Neural cell (in vitro differentiated cells): Measurements from ENCODE around the gene ZNF862. TPM values are rescaled to one million over a fixed set of nuclear protein-coding genes. Genes with fewer than 3 reads are reported as not detected.

ENCODE experiments used
- H2AFZ ChIP-seq: fragments of 200-600, 300-800 bp; sonication (generic), shearing (Covaris generic); 2 replicates; pipeline ENCODE4 v1.6.0; 2014; ENCODE audit warnings: low read depth, mild to moderate bottlenecking, antibody characterized with exemption, low read length, moderate library complexity
- H3F3A ChIP-seq: fragments of 200-600 bp; shearing (Covaris generic); 2 replicates; pipeline ENCODE4 v1.6.1; 2016; ENCODE audit warnings: mild to moderate bottlenecking, moderate library complexity, mixed read lengths, antibody characterized with exemption, low read length; ENCODE audit not compliant: insufficient read depth, poor library complexity, severe bottlenecking
- H3K27ac ChIP-seq: fragments of 200-600, 300-800 bp; sonication (generic), shearing (Covaris generic); 2 replicates; pipeline ENCODE4 v1.5.1; 2014; ENCODE audit warnings: mild to moderate bottlenecking, low read length, moderate library complexity
- H3K27me3 ChIP-seq: fragments of 300-800, 200-600 bp; sonication (generic), shearing (Covaris generic); 2 replicates; pipeline ENCODE4 v1.6.0; 2014; ENCODE audit warnings: mild to moderate bottlenecking, low read depth, low read length, moderate library complexity; ENCODE audit not compliant: insufficient read depth
- H3K36me3 ChIP-seq: fragments of 300-800, 200-600 bp; sonication (generic), shearing (Covaris generic); 2 replicates; pipeline ENCODE4 v1.5.1; 2014; ENCODE audit warnings: mild to moderate bottlenecking, antibody characterized with exemption, low read length, moderate library complexity; ENCODE audit not compliant: insufficient read depth
- H3K4me2 ChIP-seq: fragments of 300-800, 200-600 bp; sonication (generic), shearing (Covaris generic); 2 replicates; pipeline ENCODE4 v1.6.0; 2014; ENCODE audit warnings: mild to moderate bottlenecking, low read length
- H3K4me3 ChIP-seq: fragments of 300-800, 200-600 bp; sonication (generic), shearing (Covaris generic); 2 replicates; pipeline ENCODE4 v1.5.1; 2014; ENCODE audit warnings: mild to moderate bottlenecking, low read length, moderate library complexity
- H3K79me2 ChIP-seq: fragments of 200-600 bp; shearing (Covaris generic); replicated peaks from 2 replicates; pipeline ENCODE4 v1.6.0; 2014; ENCODE audit warnings: mild to moderate bottlenecking, low read length, moderate library complexity; ENCODE audit not compliant: insufficient read depth
- H3K9ac ChIP-seq: fragments of 300-800, 200-600 bp; sonication (generic), shearing (Covaris generic); 2 replicates; pipeline ENCODE4 v1.6.1; 2016; ENCODE audit warnings: mild to moderate bottlenecking, low read length, mixed read lengths
- H3K9me2 ChIP-seq: fragments of 200-600 bp; shearing (Covaris generic); 2 replicates; pipeline ENCODE4 v1.6.1; 2016; ENCODE audit warnings: mild to moderate bottlenecking, low read length, mixed read lengths; ENCODE audit not compliant: insufficient read depth
- H3K9me3 ChIP-seq: fragments of 200-600, 300-800 bp; sonication (generic), shearing (Covaris generic); 2 replicates; pipeline ENCODE4 v1.6.1; 2016; ENCODE audit warnings: mild to moderate bottlenecking, mixed run types, low read length, moderate library complexity, mixed read lengths
- H4K20me1 ChIP-seq: fragments of 200-600 bp; shearing (Covaris generic); 2 replicates; pipeline ENCODE4 v1.6.1; 2016; ENCODE audit warnings: mild to moderate bottlenecking, mixed run types; ENCODE audit not compliant: insufficient read depth
- EP300 ChIP-seq: fragments of 450-650 bp; conservative IDR thresholded peaks from 2 replicates; pipeline ENCODE4 v1.6.1; 2014; ENCODE audit warnings: antibody characterized with exemption, mild to moderate bottlenecking, moderate library complexity; ENCODE audit not compliant: poor library complexity, severe bottlenecking
- EZH2 ChIP-seq: fragments of 200-600, 300-800 bp; shearing (Covaris generic), sonication (generic); IDR thresholded peaks from 2 replicates; pipeline ENCODE4 v1.6.1; 2014; ENCODE audit warnings: antibody characterized with exemption, low read length, borderline replicate concordance, mild to moderate bottlenecking; ENCODE audit not compliant: insufficient read depth, poor library complexity, severe bottlenecking
- MXI1 ChIP-seq: fragments of 450-650 bp; conservative IDR thresholded peaks from 2 replicates; pipeline ENCODE4 v1.6.1; 2014; ENCODE audit warnings: antibody characterized with exemption, mild to moderate bottlenecking; ENCODE audit not compliant: poor library complexity, severe bottlenecking
- POLR2AphosphoS5 ChIP-seq: IDR thresholded peaks from 2 replicates; pipeline ENCODE4 v1.6.1; 2012
- RAD21 ChIP-seq: fragments of 450-650 bp; conservative IDR thresholded peaks from 2 replicates; pipeline ENCODE4 v1.6.1; 2014; ENCODE audit warnings: antibody characterized with exemption, mild to moderate bottlenecking, moderate library complexity
- SMC3 ChIP-seq: fragments of 450-650 bp; conservative IDR thresholded peaks from 2 replicates; pipeline ENCODE4 v1.6.1; 2014; ENCODE audit warnings: antibody characterized with exemption, mild to moderate bottlenecking, moderate library complexity; ENCODE audit not compliant: poor library complexity
- TAF1 ChIP-seq: IDR thresholded peaks from 2 replicates; pipeline ENCODE4 v1.6.1; 2012; ENCODE audit warnings: low read depth
- polyA plus RNA-seq: library from polyadenylated mRNA; depleted of rRNA; stranded (reverse); fragments of >200 nt; gene quantifications from 2 replicates; pipeline ENCODE4 v1.2.3, GENCODE V29; 2014
- TF ChIP-seq, protein P1 (sequence below): fragments of 450-650 bp; IDR thresholded peaks from 2 replicates; pipeline ENCODE4 v1.5.1; 2014; ENCODE audit warnings: antibody characterized with exemption, mild to moderate bottlenecking, moderate library complexity; ENCODE audit not compliant: poor library complexity, severe bottlenecking
- TF ChIP-seq, protein P2 (sequence below): IDR thresholded peaks from 2 replicates; pipeline ENCODE4 v1.6.1; 2012; ENCODE audit warnings: borderline replicate concordance

ZNF862 gene
- polyA plus RNA-seq, 1 donor from 2014 or later: 19.0 TPM

DNA sequence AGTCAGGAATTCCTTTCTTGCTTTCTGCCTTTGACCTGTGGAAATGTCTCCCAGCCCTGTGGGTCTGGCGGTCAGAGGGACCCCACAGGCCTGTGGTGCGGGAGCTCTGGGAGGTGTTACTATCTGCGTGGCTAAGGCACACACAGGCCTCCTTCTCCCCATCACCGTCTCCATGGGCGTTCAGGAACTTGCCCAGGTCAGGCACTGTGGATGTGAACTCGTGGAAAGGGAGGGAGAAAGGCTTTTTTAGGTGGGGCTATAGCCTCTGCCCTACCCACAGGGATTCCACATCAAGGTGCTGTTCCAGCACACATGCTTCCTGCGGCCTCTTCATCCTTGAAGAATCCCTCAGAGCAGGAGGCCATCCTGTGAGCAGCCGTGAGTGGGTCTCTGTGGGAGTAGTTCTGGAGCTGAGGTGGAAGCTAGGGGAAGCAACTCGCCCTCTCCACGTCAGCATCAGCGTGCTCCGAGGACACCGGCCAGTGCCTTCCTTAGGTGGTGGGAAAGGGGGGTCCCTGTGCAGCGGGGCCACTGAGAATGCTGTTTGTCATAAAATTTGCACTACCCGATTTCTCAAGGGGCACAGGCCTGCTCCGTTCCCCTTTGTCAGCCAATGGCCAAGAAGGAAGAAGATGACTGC lies 28.1 kb downstream of the ZNF862 start:
- Histone ChIP-seq H3K4me3 (no peak overlapping the region), H2AFZ (no peak overlapping the region), H3K79me2 (no peaks in the 10 kb centered on the region), H4K20me1 (no peaks in the 10 kb centered on the region), H3K27ac (no peak overlapping the region), H3F3A (no peaks in the 10 kb centered on the region), H3K9me3 (no peaks in the 10 kb centered on the region), H3K27me3 (no peaks in the 10 kb centered on the region), H3K36me3 (peaks cover 3% of the 10 kb centered on the region), H3K4me2 (no peak overlapping the region), H3K9me2 (no peaks in the 10 kb centered on the region), H3K9ac (no peak overlapping the region)
- TF ChIP-seq EZH2 (no peak), EP300 (no peak), SMC3 (no peak), MXI1 (no peak), RAD21 (no peak), POLR2AphosphoS5 (no peak), TAF1 (no peak)
- TF ChIP-seq, protein P1, sequence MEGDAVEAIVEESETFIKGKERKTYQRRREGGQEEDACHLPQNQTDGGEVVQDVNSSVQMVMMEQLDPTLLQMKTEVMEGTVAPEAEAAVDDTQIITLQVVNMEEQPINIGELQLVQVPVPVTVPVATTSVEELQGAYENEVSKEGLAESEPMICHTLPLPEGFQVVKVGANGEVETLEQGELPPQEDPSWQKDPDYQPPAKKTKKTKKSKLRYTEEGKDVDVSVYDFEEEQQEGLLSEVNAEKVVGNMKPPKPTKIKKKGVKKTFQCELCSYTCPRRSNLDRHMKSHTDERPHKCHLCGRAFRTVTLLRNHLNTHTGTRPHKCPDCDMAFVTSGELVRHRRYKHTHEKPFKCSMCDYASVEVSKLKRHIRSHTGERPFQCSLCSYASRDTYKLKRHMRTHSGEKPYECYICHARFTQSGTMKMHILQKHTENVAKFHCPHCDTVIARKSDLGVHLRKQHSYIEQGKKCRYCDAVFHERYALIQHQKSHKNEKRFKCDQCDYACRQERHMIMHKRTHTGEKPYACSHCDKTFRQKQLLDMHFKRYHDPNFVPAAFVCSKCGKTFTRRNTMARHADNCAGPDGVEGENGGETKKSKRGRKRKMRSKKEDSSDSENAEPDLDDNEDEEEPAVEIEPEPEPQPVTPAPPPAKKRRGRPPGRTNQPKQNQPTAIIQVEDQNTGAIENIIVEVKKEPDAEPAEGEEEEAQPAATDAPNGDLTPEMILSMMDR: no peak
- TF ChIP-seq, protein P2, sequence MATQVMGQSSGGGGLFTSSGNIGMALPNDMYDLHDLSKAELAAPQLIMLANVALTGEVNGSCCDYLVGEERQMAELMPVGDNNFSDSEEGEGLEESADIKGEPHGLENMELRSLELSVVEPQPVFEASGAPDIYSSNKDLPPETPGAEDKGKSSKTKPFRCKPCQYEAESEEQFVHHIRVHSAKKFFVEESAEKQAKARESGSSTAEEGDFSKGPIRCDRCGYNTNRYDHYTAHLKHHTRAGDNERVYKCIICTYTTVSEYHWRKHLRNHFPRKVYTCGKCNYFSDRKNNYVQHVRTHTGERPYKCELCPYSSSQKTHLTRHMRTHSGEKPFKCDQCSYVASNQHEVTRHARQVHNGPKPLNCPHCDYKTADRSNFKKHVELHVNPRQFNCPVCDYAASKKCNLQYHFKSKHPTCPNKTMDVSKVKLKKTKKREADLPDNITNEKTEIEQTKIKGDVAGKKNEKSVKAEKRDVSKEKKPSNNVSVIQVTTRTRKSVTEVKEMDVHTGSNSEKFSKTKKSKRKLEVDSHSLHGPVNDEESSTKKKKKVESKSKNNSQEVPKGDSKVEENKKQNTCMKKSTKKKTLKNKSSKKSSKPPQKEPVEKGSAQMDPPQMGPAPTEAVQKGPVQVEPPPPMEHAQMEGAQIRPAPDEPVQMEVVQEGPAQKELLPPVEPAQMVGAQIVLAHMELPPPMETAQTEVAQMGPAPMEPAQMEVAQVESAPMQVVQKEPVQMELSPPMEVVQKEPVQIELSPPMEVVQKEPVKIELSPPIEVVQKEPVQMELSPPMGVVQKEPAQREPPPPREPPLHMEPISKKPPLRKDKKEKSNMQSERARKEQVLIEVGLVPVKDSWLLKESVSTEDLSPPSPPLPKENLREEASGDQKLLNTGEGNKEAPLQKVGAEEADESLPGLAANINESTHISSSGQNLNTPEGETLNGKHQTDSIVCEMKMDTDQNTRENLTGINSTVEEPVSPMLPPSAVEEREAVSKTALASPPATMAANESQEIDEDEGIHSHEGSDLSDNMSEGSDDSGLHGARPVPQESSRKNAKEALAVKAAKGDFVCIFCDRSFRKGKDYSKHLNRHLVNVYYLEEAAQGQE: no peak

DNA sequence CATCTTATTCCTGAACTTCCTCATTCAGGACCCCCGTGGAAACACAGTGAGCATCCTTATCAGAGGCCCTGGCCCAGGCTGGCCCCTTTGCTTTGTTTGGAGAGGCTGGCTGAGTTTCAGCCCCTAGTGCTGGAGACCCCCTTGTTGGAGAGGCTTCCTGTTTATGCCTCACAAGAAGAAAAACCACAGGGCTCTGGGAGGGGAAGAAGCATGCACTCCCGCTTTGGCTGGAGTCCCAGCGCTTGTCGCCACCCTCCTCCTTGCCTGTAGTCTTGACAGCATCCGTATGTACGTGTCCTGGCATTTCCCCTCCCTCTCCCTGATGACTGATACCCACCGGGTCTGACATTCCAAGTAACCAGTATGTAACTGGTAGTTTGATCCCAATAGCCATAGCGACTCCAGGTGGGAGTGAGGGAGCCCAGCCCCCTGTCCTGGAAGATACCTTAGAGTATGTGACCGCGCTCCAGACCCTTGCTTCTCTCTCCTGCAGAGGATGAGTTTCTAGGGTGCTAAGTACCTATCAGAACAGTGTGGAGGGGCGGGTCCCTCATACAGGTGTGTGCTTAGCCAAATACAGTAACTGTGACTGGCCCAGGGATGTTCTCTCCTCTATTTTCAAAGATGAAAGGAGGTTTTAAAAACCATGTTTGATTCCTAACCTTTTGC lies 28.7 kb downstream of the ZNF862 start:
- Histone ChIP-seq H3F3A (no peaks in the 10 kb centered on the region), H3K9me3 (no peaks in the 10 kb centered on the region), H3K4me2 (no peak overlapping the region), H3K79me2 (no peaks in the 10 kb centered on the region), H2AFZ (no peak overlapping the region), H3K4me3 (no peak overlapping the region), H4K20me1 (no peaks in the 10 kb centered on the region), H3K27me3 (no peaks in the 10 kb centered on the region), H3K9ac (no peak overlapping the region), H3K9me2 (no peaks in the 10 kb centered on the region), H3K36me3 (no peaks in the 10 kb centered on the region), H3K27ac (no peak overlapping the region)
- no peak for TF ChIP-seq RAD21
- TF ChIP-seq EP300: no peak
- TF ChIP-seq POLR2AphosphoS5: no peak
- TF ChIP-seq MXI1: no peak
